ENCODE measurements around the gene CPXM2. TPM values are rescaled to one million over a fixed set of nuclear protein-coding genes. Genes with fewer than 3 reads are reported as not detected.

The CPXM2 gene
- total RNA-seq, 1 experiment from 2014 or later = 0.12 TPM

- H3K27ac ChIP-seq (ENCODE audit: low read depth, low read length) = no peak overlapping the region
Measured at GRCh38 chr10:123746061-123746460, 145.5 kb downstream of the CPXM2 start.

More at GRCh38 chr10:123746061-123746460, 145.5 kb downstream of the CPXM2 start:
- no peaks in the 10 kb centered on the region for H4K20me1 ChIP-seq (ENCODE audit: insufficient read depth)
- no peaks in the 10 kb centered on the region for H3K4me1 ChIP-seq (ENCODE audit: control insufficient read depth in 1 of 2, insufficient read depth in 2 of 2, low read length in 2 of 2)
- no peaks in the 10 kb centered on the region for H3K9me2 ChIP-seq (ENCODE audit: insufficient read depth)
- DNase-seq (ENCODE audit: low read depth, low spot score) (no peak), ATAC-seq (no peak)
- H3K9ac ChIP-seq (ENCODE audit: low read length) = no peak overlapping the region
- CTCF ChIA-PET = no interaction called here
- H3K36me3 ChIP-seq (ENCODE audit: control insufficient read depth in 1 of 2, insufficient read depth in 2 of 2, low read length in 2 of 2) = no peaks in the 10 kb centered on the region
- H3K4me3 ChIP-seq (replicated peaks in 1 of 2; ENCODE audit: low read depth in 1 of 2, low read length in 2 of 2) = no peak overlapping the region
- no peak overlapping the region for H3K4me2 ChIP-seq (ENCODE audit: low read length)
- H3K79me2 ChIP-seq (ENCODE audit: insufficient read depth, low read length) = no peaks in the 10 kb centered on the region
- BruUV-seq (replicated peaks) = no TSS peak
- TF ChIP-seq REST (IDR thresholded peaks at IDR 0.05; ENCODE audit: low read depth) = no peak
- TF ChIP-seq POLR2AphosphoS5 (IDR thresholded peaks at IDR 0.05; ENCODE audit: low read depth, low read length) = no peak
- TF ChIP-seq EZH2phosphoT487 (IDR thresholded peaks at IDR 0.05; ENCODE audit: borderline replicate concordance) = no peak
- no peak for TF ChIP-seq ATF3 (IDR thresholded peaks at IDR 0.05)
- no peak for TF ChIP-seq EZH2 (IDR thresholded peaks at IDR 0.05)
- TF ChIP-seq RAD21 (IDR thresholded peaks at IDR 0.05; ENCODE audit: low read depth) = no peak
- no peak for TF ChIP-seq CTCF (IDR thresholded peaks at IDR 0.05 in 2 of 3, conservative IDR thresholded peaks at IDR 0.05 in 1 of 3; ENCODE audit: borderline replicate concordance in 1 of 3, insufficient read depth in 1 of 3, low read depth in 2 of 3, low read length in 2 of 3)
- TF ChIP-seq ZFX (IDR thresholded peaks at IDR 0.05) = no peak
- TF ChIP-seq POLR2A (IDR thresholded peaks at IDR 0.05; ENCODE audit: borderline replicate concordance, extremely low read depth, insufficient read depth, insufficient read length) = no peak
- RAD21 ChIA-PET (ENCODE audit: low non-redundant PET in 1 of 2, low total read pairs in 2 of 2, uncharacterized antibody in 2 of 2, unreplicated experiment in 2 of 2) = no interaction called here
- POLR2A ChIA-PET = no interaction called here
- no peak overlapping the region for H2AFZ ChIP-seq (ENCODE audit: low read depth, low read length, poor library complexity, severe bottlenecking)
- peaks cover 66% of the 10 kb centered on the region for H3K27me3 ChIP-seq (ENCODE audit: insufficient read depth, low read length)
- intact Hi-C loops (cut with micrococcal nuclease) = no loop called here
- H3K9me3 ChIP-seq (ENCODE audit: control insufficient read depth in 1 of 2, insufficient read depth in 1 of 2, low read depth in 1 of 2, low read length in 2 of 2) = no peaks in the 10 kb centered on the region

All from HCT116 (cell line).